ENCODE data around the gene MYH9.
A peak's percentile ranks its signal among the peaks of the same experiment; 100 is the strongest.
"Not testable (repeated sequence)": the region's sequence is repeated elsewhere in the genome, so short reads cannot be mapped to it uniquely, and the experiment has no call there.

Gene MYH9

DNA sequence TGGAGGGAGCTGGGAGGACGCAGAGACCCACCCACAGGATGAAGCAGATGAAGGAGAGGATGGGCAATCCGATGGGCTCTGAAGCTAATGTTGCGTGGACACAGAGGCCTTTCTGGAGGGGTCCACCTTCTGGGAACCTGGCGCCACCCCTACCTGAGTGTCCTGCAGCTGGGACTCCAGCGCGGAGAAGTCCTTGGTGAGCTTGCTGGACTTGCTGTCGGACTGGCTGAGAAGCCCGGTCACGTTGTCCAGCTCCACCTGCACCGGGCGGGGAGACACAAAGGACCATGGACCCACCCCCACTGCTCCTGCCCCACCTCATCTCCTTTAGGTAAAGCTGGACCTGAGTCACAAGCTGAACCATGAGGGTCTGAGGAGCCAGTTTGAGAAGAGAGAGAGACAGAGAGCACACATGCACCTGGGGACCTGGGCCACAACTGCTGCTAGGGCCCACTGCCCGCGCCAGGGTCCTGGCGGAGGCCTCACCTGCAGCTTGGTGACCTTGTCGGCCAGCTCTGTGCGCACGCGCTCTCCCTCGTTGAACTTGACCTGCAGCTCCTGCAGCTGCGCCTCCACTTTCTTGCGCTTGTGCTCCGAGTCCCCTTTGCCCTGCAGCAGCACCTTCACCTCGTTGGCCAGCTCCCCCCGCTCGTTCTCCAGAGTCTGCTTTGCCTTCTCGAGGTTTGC is 94.0 kb downstream of the MYH9 start:
- H3K4me3 ChIP-seq, result peak overlapping the region in 1 of 10 experiments; percentile 10; a peak in 2 of 20 replicates
- no peak for TF ChIP-seq Cebpa-rat (IDR thresholded peaks at IDR 0.05)
- H3K36me3 ChIP-seq, result peaks cover 85 to 97% (median 93%) of the 10 kb centered on the region in 11 experiments
- H3K4me2 ChIP-seq, result no peak overlapping the region
- H3K9me3 ChIP-seq (replicated peaks in 1 of 11), result peaks cover 0 to 71% (median 58%) of the 10 kb centered on the region in 11 experiments; a peak in 19 of 22 replicates
- no peak overlapping the region for H3K27ac ChIP-seq
- peaks cover 13 to 95% (median 85%) of the 10 kb centered on the region in 11 experiments; a peak in 21 of 22 replicates for H4K20me1 ChIP-seq
- no peaks in the 10 kb centered on the region for H3K27me3 ChIP-seq
- no peak overlapping the region for H3K9ac ChIP-seq
- H3K4me1 ChIP-seq, result peaks cover 0 to 40% (median 13%) of the 10 kb centered on the region in 10 experiments; a peak in 17 of 20 replicates

DNA sequence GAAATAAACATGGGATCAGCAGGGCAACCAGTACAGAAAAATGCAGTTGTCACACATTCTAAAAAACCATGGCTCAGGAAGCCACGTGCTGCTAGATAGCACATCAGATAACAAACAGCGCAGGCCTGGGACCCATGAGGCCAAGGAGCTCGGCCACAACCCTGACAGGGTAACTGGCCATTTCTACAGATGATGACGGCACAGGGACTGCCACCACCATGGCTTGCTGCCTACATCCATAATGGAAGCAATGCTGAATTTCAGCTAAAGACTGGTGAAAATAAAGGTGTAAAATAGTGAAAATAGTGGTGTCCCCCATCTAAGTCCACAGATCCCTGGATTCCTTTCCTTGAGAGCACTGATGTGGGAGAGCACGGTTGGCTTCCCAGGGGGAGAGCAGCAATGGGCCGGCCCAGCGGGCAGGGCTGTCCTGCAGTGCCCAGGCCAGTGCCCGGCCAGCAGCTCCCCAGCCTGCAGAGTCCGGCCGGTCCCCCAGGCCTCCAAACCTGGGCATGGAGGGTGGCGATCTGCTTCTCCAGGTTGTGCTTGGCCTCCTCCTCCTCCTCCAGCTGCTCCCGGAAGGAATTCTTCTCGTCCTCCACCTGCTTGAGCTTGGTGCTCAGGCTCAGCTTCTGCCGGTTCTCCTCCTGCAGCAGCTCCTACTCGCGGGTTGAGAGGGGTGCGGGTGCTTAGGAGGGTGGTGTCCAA is 94.8 kb downstream of the MYH9 start:
- Histone ChIP-seq H3K4me3 (peak overlapping the region in 4 of 10 experiments; percentile 9 to 13 (median 10); a peak in 2 of 20 replicates), H3K9me3 (replicated peaks in 1 of 11) (peaks cover 0 to 64% (median 58%) of the 10 kb centered on the region in 11 experiments; a peak in 19 of 22 replicates), H3K4me1 (peaks cover 0 to 48% (median 20%) of the 10 kb centered on the region in 10 experiments; a peak in 17 of 20 replicates), H3K36me3 (peaks cover 85 to 97% (median 93%) of the 10 kb centered on the region in 11 experiments), H3K27ac (no peak overlapping the region), H4K20me1 (peaks cover 18 to 95% (median 85%) of the 10 kb centered on the region in 11 experiments; a peak in 21 of 22 replicates), H3K9ac (no peak overlapping the region), H3K27me3 (no peaks in the 10 kb centered on the region), H3K4me2 (no peak overlapping the region)
- no peak for TF ChIP-seq Cebpa-rat (IDR thresholded peaks at IDR 0.05)

DNA sequence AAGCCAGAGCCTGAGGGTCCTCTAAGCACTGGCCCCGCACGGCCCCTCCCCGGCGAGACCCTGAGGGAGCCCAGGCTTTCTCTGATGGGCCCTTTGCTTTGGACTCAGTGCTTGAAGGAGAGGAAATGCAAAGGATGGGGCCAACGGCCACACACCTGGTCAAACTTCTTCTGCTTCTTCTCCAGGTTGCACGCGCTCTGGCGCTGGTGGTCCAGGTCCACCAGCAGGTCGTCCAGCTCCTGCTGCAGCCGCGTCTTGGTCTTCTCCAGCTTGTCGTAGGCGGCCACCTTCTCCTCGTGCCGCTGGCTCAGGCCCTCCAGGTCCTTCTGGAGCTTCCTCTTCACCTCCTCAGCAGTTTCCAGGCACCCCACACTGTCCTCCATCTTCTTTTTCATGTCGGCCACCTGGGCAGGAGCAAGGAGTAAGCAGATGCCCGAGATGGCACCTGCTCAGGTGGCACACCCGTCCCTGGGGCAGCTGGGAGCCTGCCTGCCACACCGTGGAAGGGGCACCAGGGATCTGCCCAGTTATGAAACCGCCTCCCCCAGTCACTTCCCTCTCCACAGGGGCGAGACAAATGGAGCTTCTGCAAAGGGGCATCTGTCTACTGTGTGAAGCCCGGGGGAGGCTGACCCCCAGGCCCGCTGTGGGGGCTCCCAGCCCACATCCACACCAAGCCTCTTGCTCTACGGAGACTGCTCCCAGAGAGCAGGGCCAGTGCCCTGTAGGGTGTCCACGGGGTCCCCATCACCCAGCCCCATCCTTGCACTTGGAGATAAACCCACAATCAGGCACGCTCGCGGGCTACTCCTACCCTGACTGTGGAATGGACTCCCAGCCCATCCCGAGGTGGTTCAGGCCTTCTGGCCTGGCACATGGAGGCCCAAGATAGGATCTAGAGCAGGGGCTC is 95.7 kb downstream of the MYH9 start:
- no peaks in the 10 kb centered on the region for H3K27me3 ChIP-seq
- peaks cover 0 to 64% (median 55%) of the 10 kb centered on the region in 11 experiments; a peak in 19 of 22 replicates for H3K9me3 ChIP-seq (replicated peaks in 1 of 11)
- H3K4me3 ChIP-seq, result peak overlapping the region in 2 of 10 experiments; percentile 11 to 28; a peak in 2 of 20 replicates
- no peak for TF ChIP-seq Cebpa-rat (IDR thresholded peaks at IDR 0.05)
- no peak overlapping the region for H3K27ac ChIP-seq
- H3K9ac ChIP-seq, result no peak overlapping the region
- H3K4me1 ChIP-seq, result peaks cover 0 to 53% (median 29%) of the 10 kb centered on the region in 10 experiments; a peak in 17 of 20 replicates
- H3K4me2 ChIP-seq, result 0 out of 22 replicates have a peak overlapping the region, but pooled peaks of 1 of the 11 experiments have one; percentile 12
- peaks cover 25 to 95% (median 85%) of the 10 kb centered on the region in 11 experiments; a peak in 21 of 22 replicates for H4K20me1 ChIP-seq
- H3K36me3 ChIP-seq, result peaks cover 85 to 97% (median 93%) of the 10 kb centered on the region in 11 experiments

DNA sequence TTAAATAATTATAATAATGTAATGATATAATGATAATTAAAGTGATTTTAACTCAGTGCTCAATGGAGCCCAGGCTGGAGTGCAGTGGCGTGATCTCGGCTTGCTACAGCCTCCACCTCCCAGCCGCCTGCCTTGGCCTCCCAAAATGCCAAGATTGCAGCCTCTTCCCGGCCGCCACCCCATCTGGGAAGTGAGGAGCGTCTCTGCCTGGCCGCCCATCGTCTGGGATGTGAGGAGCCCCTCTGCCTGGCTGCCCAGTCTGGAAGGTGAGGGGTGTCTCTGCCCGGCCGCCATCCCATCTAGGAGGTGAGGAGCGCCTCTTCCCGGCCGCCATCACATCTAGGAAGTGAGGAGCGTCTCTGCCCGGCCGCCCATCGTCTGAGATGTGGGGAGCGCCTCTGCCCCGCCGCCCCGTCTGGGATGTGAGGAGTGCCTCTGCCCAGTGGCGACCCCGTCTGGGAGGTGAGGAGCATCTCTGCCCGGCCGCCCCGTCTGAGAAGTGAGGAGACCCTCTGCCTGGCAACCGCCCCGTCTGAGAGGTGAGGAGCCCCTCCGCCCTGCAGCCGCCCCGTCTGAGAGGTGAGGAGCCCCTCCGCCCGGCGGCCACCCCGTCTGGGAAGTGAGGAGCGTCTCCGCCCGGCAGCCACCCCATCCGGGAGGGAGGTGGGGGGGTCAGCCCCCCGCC is 97.2 kb downstream of the MYH9 start:
- H3K9ac ChIP-seq, H3K27ac ChIP-seq, H3K4me2 ChIP-seq, H3K4me3 ChIP-seq, H3K27me3 ChIP-seq: not testable (repeated sequence)
- Histone ChIP-seq H3K4me1 (peaks cover 0 to 56% (median 34%) of the 10 kb centered on the region in 10 experiments; a peak in 17 of 20 replicates), H3K9me3 (replicated peaks in 1 of 11) (peaks cover 0 to 49% (median 41%) of the 10 kb centered on the region in 11 experiments; a peak in 19 of 22 replicates), H3K36me3 (peaks cover 85 to 97% (median 93%) of the 10 kb centered on the region in 11 experiments), H4K20me1 (peaks cover 39 to 95% (median 85%) of the 10 kb centered on the region in 11 experiments; a peak in 21 of 22 replicates)

DNA sequence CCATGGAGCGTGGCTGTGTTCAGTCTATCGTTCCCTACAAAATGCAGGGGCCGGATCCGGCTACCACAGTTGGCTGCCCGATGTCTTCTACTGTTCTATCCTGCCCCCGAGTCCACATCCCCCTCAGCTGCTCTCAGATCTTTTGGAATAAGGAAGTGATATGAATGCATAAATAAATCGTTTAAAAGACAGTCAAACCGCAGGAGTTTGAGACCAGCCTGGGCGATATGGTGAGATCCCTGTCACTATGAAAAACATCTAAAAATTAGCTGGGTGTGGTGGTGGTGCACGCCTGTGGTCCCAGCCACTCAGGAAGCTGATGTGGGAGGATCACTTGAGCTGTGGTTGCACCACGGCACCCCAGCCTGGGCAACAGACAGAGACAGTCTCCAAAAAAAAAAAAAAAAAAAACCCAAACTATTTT is 97.8 kb downstream of the MYH9 start:
- peak overlapping the region in 9 of 11 experiments; percentile 12 to 72 (median 49); a peak in 16 of 22 replicates for H3K4me2 ChIP-seq
- peaks cover 45 to 95% (median 85%) of the 10 kb centered on the region in 11 experiments; a peak in 21 of 22 replicates for H4K20me1 ChIP-seq
- H3K27ac ChIP-seq, result peak overlapping the region in 5 of 11 experiments; percentile 13 to 56 (median 33); a peak in 5 of 22 replicates
- H3K27me3 ChIP-seq, result not testable (repeated sequence)
- peaks cover 85 to 97% (median 93%) of the 10 kb centered on the region in 11 experiments for H3K36me3 ChIP-seq
- H3K4me3 ChIP-seq, result 0 out of 20 replicates have a peak overlapping the region, but pooled peaks of 1 of the 10 experiments have one; percentile 5
- peaks cover 0 to 44% (median 35%) of the 10 kb centered on the region in 11 experiments; a peak in 19 of 22 replicates for H3K9me3 ChIP-seq (replicated peaks in 1 of 11)
- H3K9ac ChIP-seq, result 0 out of 22 replicates have a peak overlapping the region, but pooled peaks of 1 of the 11 experiments have one; percentile 7
- H3K4me1 ChIP-seq, result peaks cover 0 to 56% (median 34%) of the 10 kb centered on the region in 10 experiments; a peak in 17 of 20 replicates

DNA sequence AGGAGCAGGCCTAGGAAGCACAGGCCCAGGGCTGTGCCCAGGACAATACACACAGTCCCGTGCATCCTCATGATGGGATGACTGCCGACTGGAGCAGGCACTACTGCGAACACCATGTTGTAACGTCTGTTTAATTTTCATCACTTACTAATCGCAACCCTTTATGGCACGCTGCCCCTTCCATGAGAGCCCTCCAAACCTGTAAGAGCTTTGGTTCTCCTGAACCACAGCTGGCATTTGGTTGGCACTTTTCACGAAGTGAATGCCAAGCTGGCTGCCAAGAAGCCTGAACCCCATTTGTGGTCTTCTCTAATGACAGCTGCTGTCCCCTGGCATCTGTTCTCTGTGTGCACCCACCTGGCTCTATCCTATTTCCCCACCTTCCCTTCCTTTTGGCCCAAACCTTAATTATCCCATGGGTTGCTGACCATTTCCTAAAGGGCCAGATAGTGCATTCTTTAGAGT is 98.3 kb downstream of the MYH9 start:
- TF ChIP-seq Cebpa-rat (IDR thresholded peaks at IDR 0.05), result no peak
- peak overlapping the region in 1 of 10 experiments; percentile 5; a peak in 2 of 20 replicates for H3K4me3 ChIP-seq
- H3K4me1 ChIP-seq, result peaks cover 0 to 55% (median 34%) of the 10 kb centered on the region in 10 experiments; a peak in 17 of 20 replicates
- peaks cover 85 to 97% (median 93%) of the 10 kb centered on the region in 11 experiments for H3K36me3 ChIP-seq
- peaks cover 0 to 38% (median 30%) of the 10 kb centered on the region in 11 experiments; a peak in 19 of 22 replicates for H3K9me3 ChIP-seq (replicated peaks in 1 of 11)
- no peaks in the 10 kb centered on the region for H3K27me3 ChIP-seq
- H4K20me1 ChIP-seq, result peaks cover 50 to 95% (median 86%) of the 10 kb centered on the region in 11 experiments; a peak in 21 of 22 replicates
- peak overlapping the region in 9 of 11 experiments; percentile 12 to 72 (median 49); a peak in 18 of 22 replicates for H3K4me2 ChIP-seq
- peak overlapping the region in 7 of 11 experiments; percentile 4 to 56 (median 18); a peak in 5 of 22 replicates for H3K27ac ChIP-seq
- H3K9ac ChIP-seq, result 0 out of 22 replicates have a peak overlapping the region, but pooled peaks of 3 of the 11 experiments have one; percentile 4 to 44 (median 7)

Measured in BLaER1 treated with 17β-estradiol and CSF1 and Interleukin-3, amounts not matched to agents 10 nM and 100 nM (cell line).